NB4 (cell line): ENCODE data around the gene PAK1.
"Not testable (repeated sequence)": the region's sequence is repeated elsewhere in the genome, so short reads cannot be mapped to it uniquely, and the experiment has no call there.

ENCODE experiments used
- DNase-seq: peaks from one replicate; pipeline ENCODE4 v3.0.0; 2010; ENCODE audit warnings: low read depth
- H3K4me3 ChIP-seq: one replicate; pipeline ENCODE4 v1.5.1; 2011; ENCODE audit warnings: mild to moderate bottlenecking, low read depth, low read length, moderate library complexity
- CTCF ChIP-seq: IDR thresholded peaks from one replicate; pipeline ENCODE4 v1.5.1; 2012; ENCODE audit warnings: low read depth, low read length
- MAX ChIP-seq: IDR thresholded peaks from 2 replicates; pipeline ENCODE4 v1.6.1; 2011; ENCODE audit warnings: low read depth, low read length
- MYC ChIP-seq: IDR thresholded peaks from 2 replicates; pipeline ENCODE4 v1.6.1; 2011; ENCODE audit warnings: low read depth, low read length
- POLR2A ChIP-seq: IDR thresholded peaks from 2 replicates; pipeline ENCODE4 v1.6.1; 2011; ENCODE audit warnings: mild to moderate bottlenecking; ENCODE audit not compliant: insufficient read length; ENCODE audit errors: extremely low read depth

Gene PAK1

GRCh38 chr11:77384571-77384970 is 89.3 kb downstream of the PAK1 start:
- H3K4me3 ChIP-seq: no peak overlapping the region
- TF ChIP-seq CTCF (no peak), POLR2A (no peak), MAX (no peak), MYC (no peak)
- no peak for DNase-seq

GRCh38 chr11:77383349-77383748 is 90.5 kb downstream of the PAK1 start:
- DNase-seq, H3K4me3 ChIP-seq: not testable (repeated sequence)

GRCh38 chr11:77381729-77382665 is 91.9 kb downstream of the PAK1 start:
- no peak overlapping the region for H3K4me3 ChIP-seq
- no peak for TF ChIP-seq MYC
- 0 out of 2 replicates have a peak, but pooled peaks have one; percentile 13 for TF ChIP-seq MAX
- peak; percentile 23 for DNase-seq

GRCh38 chr11:77379934-77380333 is 94.0 kb downstream of the PAK1 start:
- no peak for DNase-seq
- H3K4me3 ChIP-seq: no peak overlapping the region
- TF ChIP-seq POLR2A: no peak
- no peak for TF ChIP-seq CTCF
- TF ChIP-seq MAX: no peak
- no peak for TF ChIP-seq MYC

- no peak overlapping the region for H3K4me3 ChIP-seq
- no peak for DNase-seq
- TF ChIP-seq MYC (no peak), MAX (no peak), CTCF (no peak), POLR2A (no peak)
Observed at GRCh38 chr11:77379253-77379652, 94.6 kb downstream of the PAK1 start.

- TF ChIP-seq MAX: no peak
- no peak for TF ChIP-seq POLR2A
- no peak for TF ChIP-seq CTCF
- no peak for TF ChIP-seq MYC
- no peak overlapping the region for H3K4me3 ChIP-seq
- no peak for DNase-seq
Observed at GRCh38 chr11:77377734-77378133, 96.2 kb downstream of the PAK1 start.

GRCh38 chr11:77375107-77375506 is 98.8 kb downstream of the PAK1 start:
- no peak for DNase-seq
- no peak overlapping the region for H3K4me3 ChIP-seq
- no peak for TF ChIP-seq CTCF
- no peak for TF ChIP-seq MAX
- TF ChIP-seq POLR2A: no peak
- TF ChIP-seq MYC: no peak
